ENCODE measurements around the gene PLEKHG3.

Gene PLEKHG3

DNA sequence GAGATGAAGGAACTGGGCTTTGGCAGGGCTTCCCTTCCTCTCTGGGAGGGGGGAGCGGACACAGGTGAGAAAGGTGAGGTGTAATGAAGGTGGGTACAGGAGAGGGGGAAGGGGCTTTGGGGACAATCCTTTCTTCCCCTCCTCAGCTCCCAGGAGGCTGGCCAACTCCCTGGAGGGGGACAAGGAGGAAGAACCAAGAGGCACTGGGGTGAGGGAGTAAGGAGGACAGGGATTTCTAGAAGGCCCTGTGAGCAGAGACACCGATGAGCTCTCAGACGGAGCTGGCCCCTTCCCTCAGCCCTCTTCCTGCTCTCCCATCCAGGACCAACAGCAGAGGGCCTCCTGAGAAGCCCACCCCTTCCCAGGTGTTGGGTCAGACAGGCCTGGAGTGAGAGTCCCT lies 53.4 kb downstream of the PLEKHG3 start:
- DNase-seq (ENCODE audit: low read depth) = no peak
- TF ChIP-seq, protein P1, sequence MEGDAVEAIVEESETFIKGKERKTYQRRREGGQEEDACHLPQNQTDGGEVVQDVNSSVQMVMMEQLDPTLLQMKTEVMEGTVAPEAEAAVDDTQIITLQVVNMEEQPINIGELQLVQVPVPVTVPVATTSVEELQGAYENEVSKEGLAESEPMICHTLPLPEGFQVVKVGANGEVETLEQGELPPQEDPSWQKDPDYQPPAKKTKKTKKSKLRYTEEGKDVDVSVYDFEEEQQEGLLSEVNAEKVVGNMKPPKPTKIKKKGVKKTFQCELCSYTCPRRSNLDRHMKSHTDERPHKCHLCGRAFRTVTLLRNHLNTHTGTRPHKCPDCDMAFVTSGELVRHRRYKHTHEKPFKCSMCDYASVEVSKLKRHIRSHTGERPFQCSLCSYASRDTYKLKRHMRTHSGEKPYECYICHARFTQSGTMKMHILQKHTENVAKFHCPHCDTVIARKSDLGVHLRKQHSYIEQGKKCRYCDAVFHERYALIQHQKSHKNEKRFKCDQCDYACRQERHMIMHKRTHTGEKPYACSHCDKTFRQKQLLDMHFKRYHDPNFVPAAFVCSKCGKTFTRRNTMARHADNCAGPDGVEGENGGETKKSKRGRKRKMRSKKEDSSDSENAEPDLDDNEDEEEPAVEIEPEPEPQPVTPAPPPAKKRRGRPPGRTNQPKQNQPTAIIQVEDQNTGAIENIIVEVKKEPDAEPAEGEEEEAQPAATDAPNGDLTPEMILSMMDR (conservative IDR thresholded peaks at IDR 0.05; ENCODE audit: low read depth, low read length) = no peak
- no peak overlapping the region for H3K4me3 ChIP-seq (ENCODE audit: low read length)

GRCh38 chr14:64758025-64758521 lies 53.8 kb downstream of the PLEKHG3 start:
- DNase-seq (ENCODE audit: low read depth) = no peak
- no peak overlapping the region for H3K4me3 ChIP-seq (ENCODE audit: low read length)
- TF ChIP-seq, protein P1 (conservative IDR thresholded peaks at IDR 0.05; ENCODE audit: low read depth, low read length) = no peak

DNA sequence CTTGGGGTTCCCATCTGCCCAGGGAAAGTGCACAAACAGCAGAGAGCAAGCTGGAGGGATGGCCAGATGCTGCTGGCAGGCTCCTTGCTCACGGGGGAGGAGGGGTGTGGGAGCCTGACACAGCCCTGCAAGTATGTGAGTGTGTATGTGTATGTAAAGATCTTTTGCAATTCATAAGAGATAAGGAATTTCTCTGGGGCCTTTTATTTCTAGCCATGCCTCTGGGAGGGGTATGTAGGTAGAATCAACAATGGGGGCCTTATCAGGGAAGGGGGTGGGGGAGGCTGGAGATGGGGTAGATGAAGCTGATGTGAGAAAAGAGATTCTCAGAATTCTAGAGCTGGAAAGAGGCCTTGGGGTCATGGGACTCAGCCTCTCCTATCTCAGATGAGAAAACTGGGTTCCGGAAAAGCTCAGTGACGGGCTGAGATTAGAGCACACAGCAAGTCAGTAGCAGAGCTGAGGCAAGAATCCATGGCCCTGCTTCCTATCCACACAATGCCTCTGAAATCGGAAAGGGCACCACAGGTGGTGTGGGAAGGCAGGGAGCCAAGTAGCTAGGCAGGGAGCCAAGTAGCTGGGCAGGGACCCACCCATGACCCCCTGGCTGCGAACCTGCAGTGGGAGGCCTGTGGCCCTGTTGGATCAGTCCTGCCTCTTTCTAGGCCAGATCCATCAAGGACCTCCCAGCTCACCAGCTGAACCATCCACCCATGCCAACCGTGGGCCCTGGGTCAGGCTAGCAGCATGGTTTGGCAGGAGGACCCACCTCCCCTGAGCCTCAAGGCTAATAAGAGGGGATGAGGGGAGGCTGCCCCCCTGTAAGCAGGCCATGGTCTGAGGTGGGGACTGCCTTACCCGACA lies 54.7 kb downstream of the PLEKHG3 start:
- TF ChIP-seq, protein P1 (conservative IDR thresholded peaks at IDR 0.05; ENCODE audit: low read depth, low read length) = no peak
- H3K4me3 ChIP-seq (ENCODE audit: low read length) = no peak overlapping the region
- DNase-seq (ENCODE audit: low read depth) = peak; percentile 80

GRCh38 chr14:64759555-64759938 lies 55.3 kb downstream of the PLEKHG3 start:
- DNase-seq (ENCODE audit: low read depth) = no peak
- H3K4me3 ChIP-seq (ENCODE audit: low read length) = no peak overlapping the region
- TF ChIP-seq, protein P1 (conservative IDR thresholded peaks at IDR 0.05; ENCODE audit: low read depth, low read length) = no peak

GRCh38 chr14:64760146-64760755 lies 56.0 kb downstream of the PLEKHG3 start:
- no peak overlapping the region for H3K4me3 ChIP-seq (ENCODE audit: low read length)
- TF ChIP-seq, protein P1 (conservative IDR thresholded peaks at IDR 0.05; ENCODE audit: low read depth, low read length) = peak; percentile 81
- no peak for DNase-seq (ENCODE audit: low read depth)

GRCh38 chr14:64760916-64761315 lies 56.7 kb downstream of the PLEKHG3 start:
- TF ChIP-seq, protein P1 (conservative IDR thresholded peaks at IDR 0.05; ENCODE audit: low read depth, low read length) = no peak
- no peak for DNase-seq (ENCODE audit: low read depth)
- no peak overlapping the region for H3K4me3 ChIP-seq (ENCODE audit: low read length)
